Skeletal muscle satellite cell (primary cell): ENCODE data around the gene SORCS2.

Experiments
- H3K27me3 ChIP-seq: 2 replicates; pipeline ENCODE4 v1.7.0; 2013; ENCODE audit warnings: low read length; ENCODE audit not compliant: control insufficient read depth, insufficient read depth
- H3K36me3 ChIP-seq: 2 replicates; pipeline ENCODE4 v1.7.0; 2013; ENCODE audit warnings: mild to moderate bottlenecking, control low read depth, low read length; ENCODE audit not compliant: insufficient read depth
- H3K4me1 ChIP-seq: 2 replicates; pipeline ENCODE4 v1.7.0; 2013; ENCODE audit warnings: low read length; ENCODE audit not compliant: control insufficient read depth, insufficient read depth
- H3K4me2 ChIP-seq: 2 replicates; pipeline ENCODE4 v1.7.0; 2013; ENCODE audit warnings: mild to moderate bottlenecking, low read length
- H3K4me3 ChIP-seq: 2 replicates; pipeline ENCODE4 v1.7.0; 2013; ENCODE audit warnings: low read length
- H3K9ac ChIP-seq: 2 replicates; pipeline ENCODE4 v1.7.0; 2013; ENCODE audit warnings: mild to moderate bottlenecking, low read depth, low read length, moderate library complexity
- H3K9me3 ChIP-seq: replicated peaks from 2 replicates; pipeline ENCODE4 v1.7.0; 2013; ENCODE audit warnings: mild to moderate bottlenecking, control low read depth, low read length

Gene SORCS2

GRCh38 chr4:7243609-7244330, 51.4 kb downstream of the SORCS2 start:
- Histone ChIP-seq H3K9ac (no peak overlapping the region), H3K4me3 (no peak overlapping the region), H3K27me3 (peaks cover 21% of the 10 kb centered on the region), H3K4me2 (no peak overlapping the region), H3K9me3 (peaks cover under 1% of the 10 kb centered on the region), H3K4me1 (no peaks in the 10 kb centered on the region), H3K36me3 (no peaks in the 10 kb centered on the region)

GRCh38 chr4:7244331-7244665, 52.0 kb downstream of the SORCS2 start:
- Histone ChIP-seq H3K4me1 (no peaks in the 10 kb centered on the region), H3K9ac (no peak overlapping the region), H3K4me2 (no peak overlapping the region), H3K4me3 (no peak overlapping the region), H3K36me3 (no peaks in the 10 kb centered on the region), H3K27me3 (peaks cover 26% of the 10 kb centered on the region), H3K9me3 (no peaks in the 10 kb centered on the region)

DNA sequence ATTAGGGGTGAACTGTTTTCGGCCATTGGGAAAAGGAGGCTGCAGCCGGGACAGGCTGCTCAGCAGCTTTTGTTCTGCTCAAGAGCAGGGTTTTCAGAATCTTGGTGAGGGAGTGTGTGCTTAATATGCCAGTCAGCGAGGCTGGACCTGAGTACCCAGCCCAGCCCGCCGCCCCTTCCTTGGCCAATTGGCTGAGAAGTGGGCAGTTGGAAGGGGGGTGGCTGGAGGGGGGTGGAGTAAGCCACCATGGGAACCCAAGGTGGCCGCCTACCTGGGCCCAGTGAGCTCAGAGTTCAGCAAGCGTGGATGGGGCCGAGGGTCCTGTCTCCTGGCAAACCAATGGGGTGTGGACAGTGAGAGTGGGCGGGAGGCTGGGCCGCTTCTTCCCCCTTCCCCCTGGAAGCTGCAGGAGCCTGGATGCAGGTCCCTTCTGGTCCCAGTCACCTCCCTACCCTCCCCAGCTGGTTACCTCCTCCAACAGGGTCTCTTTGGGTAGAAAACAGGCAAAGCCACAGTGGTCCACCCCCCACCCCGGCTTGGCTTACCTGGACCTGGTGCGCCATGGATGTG, 52.5 kb downstream of the SORCS2 start:
- Histone ChIP-seq H3K4me1 (no peaks in the 10 kb centered on the region), H3K4me3 (no peak overlapping the region), H3K4me2 (no peak overlapping the region), H3K9me3 (no peaks in the 10 kb centered on the region), H3K9ac (no peak overlapping the region), H3K27me3 (peaks cover 30% of the 10 kb centered on the region), H3K36me3 (no peaks in the 10 kb centered on the region)

GRCh38 chr4:7247521-7247920, 55.2 kb downstream of the SORCS2 start:
- H3K27me3 ChIP-seq = peaks cover 51% of the 10 kb centered on the region
- no peak overlapping the region for H3K4me3 ChIP-seq
- no peak overlapping the region for H3K9ac ChIP-seq
- H3K36me3 ChIP-seq = no peaks in the 10 kb centered on the region
- no peak overlapping the region for H3K4me2 ChIP-seq
- H3K9me3 ChIP-seq = no peaks in the 10 kb centered on the region
- peaks cover 5% of the 10 kb centered on the region for H3K4me1 ChIP-seq

DNA sequence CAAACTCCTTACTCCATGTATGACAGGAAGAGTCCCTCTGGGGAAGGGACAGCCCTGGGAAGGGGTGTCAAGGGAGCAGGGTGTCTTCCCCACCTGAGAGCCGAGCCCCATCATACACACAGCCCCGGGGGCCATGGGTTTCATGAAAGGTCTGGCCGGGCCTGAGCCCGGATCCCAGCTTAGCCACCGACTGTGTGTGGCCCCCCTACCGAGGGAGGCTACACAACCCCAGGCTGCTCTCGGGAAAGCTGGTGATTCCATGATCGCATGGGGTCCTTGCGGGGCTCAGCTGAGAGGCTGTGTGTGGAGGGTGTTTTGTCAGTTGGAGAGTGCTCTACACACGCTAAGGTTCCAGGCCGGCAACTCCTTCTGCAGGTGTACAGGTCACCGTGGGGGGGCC, 55.6 kb downstream of the SORCS2 start:
- Histone ChIP-seq H3K4me2 (no peak overlapping the region), H3K9ac (no peak overlapping the region), H3K9me3 (no peaks in the 10 kb centered on the region), H3K27me3 (peaks cover 50% of the 10 kb centered on the region), H3K4me1 (peaks cover 5% of the 10 kb centered on the region), H3K4me3 (no peak overlapping the region), H3K36me3 (no peaks in the 10 kb centered on the region)

GRCh38 chr4:7248857-7249256, 56.5 kb downstream of the SORCS2 start:
- H3K4me1 ChIP-seq = peaks cover 5% of the 10 kb centered on the region
- no peak overlapping the region for H3K4me2 ChIP-seq
- H3K4me3 ChIP-seq = no peak overlapping the region
- no peaks in the 10 kb centered on the region for H3K36me3 ChIP-seq
- H3K9ac ChIP-seq = no peak overlapping the region
- peaks cover 41% of the 10 kb centered on the region for H3K27me3 ChIP-seq
- H3K9me3 ChIP-seq = no peaks in the 10 kb centered on the region

GRCh38 chr4:7251321-7251720, 59.0 kb downstream of the SORCS2 start:
- no peaks in the 10 kb centered on the region for H3K36me3 ChIP-seq
- peaks cover 10% of the 10 kb centered on the region for H3K4me1 ChIP-seq
- no peak overlapping the region for H3K4me2 ChIP-seq
- H3K4me3 ChIP-seq = no peak overlapping the region
- H3K9me3 ChIP-seq = no peaks in the 10 kb centered on the region
- no peak overlapping the region for H3K9ac ChIP-seq
- peaks cover 38% of the 10 kb centered on the region for H3K27me3 ChIP-seq

- Histone ChIP-seq H3K4me1 (peaks cover 10% of the 10 kb centered on the region), H3K9me3 (no peaks in the 10 kb centered on the region), H3K27me3 (peaks cover 42% of the 10 kb centered on the region), H3K36me3 (no peaks in the 10 kb centered on the region), H3K4me3 (no peak overlapping the region), H3K4me2 (no peak overlapping the region), H3K9ac (no peak overlapping the region)
These were observed 59.7 kb downstream of the SORCS2 start for GRCh38 chr4:7252051-7252450.

GRCh38 chr4:7252510-7253340, 60.4 kb downstream of the SORCS2 start:
- Histone ChIP-seq H3K36me3 (no peaks in the 10 kb centered on the region), H3K9ac (no peak overlapping the region), H3K4me1 (peaks cover 10% of the 10 kb centered on the region), H3K27me3 (peaks cover 42% of the 10 kb centered on the region), H3K9me3 (no peaks in the 10 kb centered on the region), H3K4me2 (no peak overlapping the region), H3K4me3 (no peak overlapping the region)

GRCh38 chr4:7253341-7253700, 61.0 kb downstream of the SORCS2 start:
- H3K9me3 ChIP-seq = no peaks in the 10 kb centered on the region
- H3K27me3 ChIP-seq = peaks cover 42% of the 10 kb centered on the region
- no peak overlapping the region for H3K4me2 ChIP-seq
- H3K4me3 ChIP-seq = no peak overlapping the region
- peaks cover 10% of the 10 kb centered on the region for H3K4me1 ChIP-seq
- no peaks in the 10 kb centered on the region for H3K36me3 ChIP-seq
- no peak overlapping the region for H3K9ac ChIP-seq

DNA sequence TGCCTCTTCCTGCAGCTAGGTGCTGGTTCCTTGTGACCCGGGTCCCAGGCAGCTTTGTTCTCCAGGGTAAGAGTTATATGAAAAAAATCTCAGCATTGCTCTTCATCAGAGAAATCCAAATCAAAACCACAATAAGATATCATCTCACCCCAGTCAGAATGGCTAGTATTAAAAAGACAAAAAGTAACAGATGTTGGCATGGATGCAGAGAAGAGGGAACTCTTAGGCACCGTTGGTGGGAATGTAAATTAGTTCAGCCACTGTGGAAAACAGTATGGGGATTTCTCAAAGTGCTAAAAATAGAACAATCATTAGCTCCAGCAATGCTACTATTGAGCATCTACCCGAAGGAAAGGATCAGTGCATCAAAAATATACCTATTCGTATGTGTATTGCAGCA, 61.5 kb downstream of the SORCS2 start:
- Histone ChIP-seq H3K9me3 (no peaks in the 10 kb centered on the region), H3K27me3 (peaks cover 40% of the 10 kb centered on the region), H3K4me3 (no peak overlapping the region), H3K4me1 (peaks cover 10% of the 10 kb centered on the region), H3K9ac (no peak overlapping the region), H3K36me3 (no peaks in the 10 kb centered on the region), H3K4me2 (no peak overlapping the region)
